ENCODE measurements around the gene EPHB3. TPM values are rescaled to one million over a fixed set of nuclear protein-coding genes. Genes with fewer than 3 reads are reported as not detected.
"Not testable (repeated sequence)": the region's sequence is repeated elsewhere in the genome, so short reads cannot be mapped to it uniquely, and the experiment has no call there.

The EPHB3 gene
- polyA plus RNA-seq, 2 donors = 24.6 to 27.7 TPM

- H3K4me1 ChIP-seq (ENCODE audit: control insufficient read depth in 2 of 2, insufficient read depth in 2 of 2, low read length in 1 of 2) = peaks cover 0 to 8% of the 10 kb centered on the region in 2 donors
- no peak overlapping the region for H3K27ac ChIP-seq (ENCODE audit: low read depth in 2 of 2, low read length in 1 of 2)
- no peak overlapping the region for H3K4me3 ChIP-seq (ENCODE audit: low read depth in 1 of 2, low read length in 2 of 2)
- 97 to 100% methylated on average over 1 of the region's 1 CpG for WGBS, 2 donors
- no peaks in the 10 kb centered on the region for H3K27me3 ChIP-seq (ENCODE audit: control insufficient read depth in 1 of 2, insufficient read depth in 2 of 2, low read length in 2 of 2)
- no peaks in the 10 kb centered on the region for H3K36me3 ChIP-seq (ENCODE audit: control insufficient read depth in 2 of 2, insufficient read depth in 2 of 2, low read length in 1 of 2)
- no peaks in the 10 kb centered on the region for H3K9me3 ChIP-seq (ENCODE audit: control insufficient read depth in 2 of 2, insufficient read depth in 1 of 2, low read depth in 1 of 2, low read length in 1 of 2)
These were observed 53.8 kb downstream of the EPHB3 start for GRCh38 chr3:184615396-184615795.

- 73 to 77% methylated on average over 5 of the region's 5 CpGs for WGBS, 2 donors
- Histone ChIP-seq H3K4me1 (ENCODE audit: control insufficient read depth in 2 of 2, insufficient read depth in 2 of 2, low read length in 1 of 2) (peaks cover 0 to 8% of the 10 kb centered on the region in 2 donors), H3K27ac (ENCODE audit: low read depth in 2 of 2, low read length in 1 of 2) (no peak overlapping the region), H3K4me3 (ENCODE audit: low read depth in 1 of 2, low read length in 2 of 2) (no peak overlapping the region), H3K27me3 (ENCODE audit: control insufficient read depth in 1 of 2, insufficient read depth in 2 of 2, low read length in 2 of 2) (no peaks in the 10 kb centered on the region), H3K36me3 (ENCODE audit: control insufficient read depth in 2 of 2, insufficient read depth in 2 of 2, low read length in 1 of 2) (no peaks in the 10 kb centered on the region), H3K9me3 (ENCODE audit: control insufficient read depth in 2 of 2, insufficient read depth in 1 of 2, low read depth in 1 of 2, low read length in 1 of 2) (no peaks in the 10 kb centered on the region)
These were observed 54.9 kb downstream of the EPHB3 start for GRCh38 chr3:184616436-184616835.

- H3K27ac ChIP-seq (ENCODE audit: low read depth in 2 of 2, low read length in 1 of 2); H3K9me3 ChIP-seq (ENCODE audit: control insufficient read depth in 2 of 2, insufficient read depth in 1 of 2, low read depth in 1 of 2, low read length in 1 of 2); H3K4me3 ChIP-seq (ENCODE audit: low read depth in 1 of 2, low read length in 2 of 2); H3K36me3 ChIP-seq (ENCODE audit: control insufficient read depth in 2 of 2, insufficient read depth in 2 of 2, low read length in 1 of 2); H3K27me3 ChIP-seq (ENCODE audit: control insufficient read depth in 1 of 2, insufficient read depth in 2 of 2, low read length in 2 of 2); H3K4me1 ChIP-seq (ENCODE audit: control insufficient read depth in 2 of 2, insufficient read depth in 2 of 2, low read length in 1 of 2): not testable (repeated sequence)
- 94 to 95% methylated on average over 4 of the region's 4 CpGs for WGBS, 2 donors
These were observed 55.7 kb downstream of the EPHB3 start for GRCh38 chr3:184617306-184617705.

GRCh38 chr3:184618811-184619210 is 57.2 kb downstream of the EPHB3 start:
- Histone ChIP-seq H3K9me3 (ENCODE audit: control insufficient read depth in 2 of 2, insufficient read depth in 1 of 2, low read depth in 1 of 2, low read length in 1 of 2) (no peaks in the 10 kb centered on the region), H3K4me1 (ENCODE audit: control insufficient read depth in 2 of 2, insufficient read depth in 2 of 2, low read length in 1 of 2) (peaks cover 0 to 8% of the 10 kb centered on the region in 2 donors)
- WGBS, 2 donors = 59 to 61% methylated on average over 7 of the region's 7 CpGs

GRCh38 chr3:184619369-184619768 is 57.8 kb downstream of the EPHB3 start:
- Histone ChIP-seq H3K9me3 (ENCODE audit: control insufficient read depth in 2 of 2, insufficient read depth in 1 of 2, low read depth in 1 of 2, low read length in 1 of 2) (no peaks in the 10 kb centered on the region), H3K27ac (ENCODE audit: low read depth in 2 of 2, low read length in 1 of 2) (no peak overlapping the region), H3K4me3 (ENCODE audit: low read depth in 1 of 2, low read length in 2 of 2) (no peak overlapping the region), H3K36me3 (ENCODE audit: control insufficient read depth in 2 of 2, insufficient read depth in 2 of 2, low read length in 1 of 2) (no peaks in the 10 kb centered on the region), H3K27me3 (ENCODE audit: control insufficient read depth in 1 of 2, insufficient read depth in 2 of 2, low read length in 2 of 2) (no peaks in the 10 kb centered on the region), H3K4me1 (ENCODE audit: control insufficient read depth in 2 of 2, insufficient read depth in 2 of 2, low read length in 1 of 2) (peaks cover 0 to 8% of the 10 kb centered on the region in 2 donors)
- WGBS, 2 donors = 20 to 22% methylated on average over 3 of the region's 3 CpGs

More at GRCh38 chr3:184618811-184619210, 57.2 kb downstream of the EPHB3 start:
- H3K27ac ChIP-seq (ENCODE audit: low read depth in 2 of 2, low read length in 1 of 2) = no peak overlapping the region
- H3K36me3 ChIP-seq (ENCODE audit: control insufficient read depth in 2 of 2, insufficient read depth in 2 of 2, low read length in 1 of 2) = no peaks in the 10 kb centered on the region
- no peaks in the 10 kb centered on the region for H3K27me3 ChIP-seq (ENCODE audit: control insufficient read depth in 1 of 2, insufficient read depth in 2 of 2, low read length in 2 of 2)
- H3K4me3 ChIP-seq (ENCODE audit: low read depth in 1 of 2, low read length in 2 of 2) = no peak overlapping the region

- Histone ChIP-seq H3K4me1 (ENCODE audit: control insufficient read depth in 2 of 2, insufficient read depth in 2 of 2, low read length in 1 of 2) (peaks cover 0 to 8% of the 10 kb centered on the region in 2 donors), H3K27ac (ENCODE audit: low read depth in 2 of 2, low read length in 1 of 2) (peak overlapping the region; percentile 14 to 29), H3K27me3 (ENCODE audit: control insufficient read depth in 1 of 2, insufficient read depth in 2 of 2, low read length in 2 of 2) (no peaks in the 10 kb centered on the region), H3K4me3 (ENCODE audit: low read depth in 1 of 2, low read length in 2 of 2) (no peak overlapping the region), H3K36me3 (ENCODE audit: control insufficient read depth in 2 of 2, insufficient read depth in 2 of 2, low read length in 1 of 2) (no peaks in the 10 kb centered on the region), H3K9me3 (ENCODE audit: control insufficient read depth in 2 of 2, insufficient read depth in 1 of 2, low read depth in 1 of 2, low read length in 1 of 2) (no peaks in the 10 kb centered on the region)
- 58 to 60% methylated on average over 6 of the region's 6 CpGs for WGBS, 2 donors
These were observed 58.3 kb downstream of the EPHB3 start for GRCh38 chr3:184619787-184620430.

- H3K4me3 ChIP-seq (ENCODE audit: low read depth in 1 of 2, low read length in 2 of 2) = no peak overlapping the region
- 47 to 66% methylated on average over 7 of the region's 7 CpGs for WGBS, 2 donors
- H3K4me1 ChIP-seq (ENCODE audit: control insufficient read depth in 2 of 2, insufficient read depth in 2 of 2, low read length in 1 of 2) = peaks cover 0 to 8% of the 10 kb centered on the region in 2 donors
- H3K27ac ChIP-seq (ENCODE audit: low read depth in 2 of 2, low read length in 1 of 2) = peak overlapping the region; percentile 14 to 55
- no peaks in the 10 kb centered on the region for H3K9me3 ChIP-seq (ENCODE audit: control insufficient read depth in 2 of 2, insufficient read depth in 1 of 2, low read depth in 1 of 2, low read length in 1 of 2)
- H3K36me3 ChIP-seq (ENCODE audit: control insufficient read depth in 2 of 2, insufficient read depth in 2 of 2, low read length in 1 of 2) = no peaks in the 10 kb centered on the region
- H3K27me3 ChIP-seq (ENCODE audit: control insufficient read depth in 1 of 2, insufficient read depth in 2 of 2, low read length in 2 of 2) = no peaks in the 10 kb centered on the region
These were observed 59.0 kb downstream of the EPHB3 start for GRCh38 chr3:184620475-184621119.

GRCh38 chr3:184622156-184622555 is 60.6 kb downstream of the EPHB3 start:
- H3K36me3 ChIP-seq (ENCODE audit: control insufficient read depth in 2 of 2, insufficient read depth in 2 of 2, low read length in 1 of 2); H3K9me3 ChIP-seq (ENCODE audit: control insufficient read depth in 2 of 2, insufficient read depth in 1 of 2, low read depth in 1 of 2, low read length in 1 of 2); H3K4me3 ChIP-seq (ENCODE audit: low read depth in 1 of 2, low read length in 2 of 2); H3K27ac ChIP-seq (ENCODE audit: low read depth in 2 of 2, low read length in 1 of 2); H3K27me3 ChIP-seq (ENCODE audit: control insufficient read depth in 1 of 2, insufficient read depth in 2 of 2, low read length in 2 of 2); H3K4me1 ChIP-seq (ENCODE audit: control insufficient read depth in 2 of 2, insufficient read depth in 2 of 2, low read length in 1 of 2): not testable (repeated sequence)
- 91 to 94% methylated on average over 13 of the region's 13 CpGs for WGBS, 2 donors

- no peaks in the 10 kb centered on the region for H3K9me3 ChIP-seq (ENCODE audit: control insufficient read depth in 2 of 2, insufficient read depth in 1 of 2, low read depth in 1 of 2, low read length in 1 of 2)
- WGBS, 2 donors = 84 to 91% methylated on average over 6 of the region's 6 CpGs
These were observed 65.3 kb downstream of the EPHB3 start for GRCh38 chr3:184626923-184627322.

More at GRCh38 chr3:184626923-184627322, 65.3 kb downstream of the EPHB3 start:
- no peak overlapping the region for H3K4me3 ChIP-seq (ENCODE audit: low read depth in 1 of 2, low read length in 2 of 2)
- no peaks in the 10 kb centered on the region for H3K27me3 ChIP-seq (ENCODE audit: control insufficient read depth in 1 of 2, insufficient read depth in 2 of 2, low read length in 2 of 2)
- H3K36me3 ChIP-seq (ENCODE audit: control insufficient read depth in 2 of 2, insufficient read depth in 2 of 2, low read length in 1 of 2) = no peaks in the 10 kb centered on the region
- H3K4me1 ChIP-seq (ENCODE audit: control insufficient read depth in 2 of 2, insufficient read depth in 2 of 2, low read length in 1 of 2) = no peaks in the 10 kb centered on the region
- H3K27ac ChIP-seq (ENCODE audit: low read depth in 2 of 2, low read length in 1 of 2) = no peak overlapping the region

All from esophagus (tissue), 2 donors.